Esophagus squamous epithelium (tissue), 4 donors: ENCODE results near the gene LRRTM1.

Experiments used
- CTCF ChIP-seq, 6 experiments: fragments of 450-650 bp in 4 of 6; fragments of 200-600 bp in 2 of 6; sonication (generic) in 2 of 6; IDR thresholded peaks; one replicate each; pipeline ENCODE4 v1.5.1; 2016 to 2019; ENCODE audit warnings: antibody characterized with exemption in 6 of 6, mild to moderate bottlenecking in 4 of 6, moderate library complexity in 4 of 6
- POLR2A ChIP-seq, 4 donors: fragments of 450-650 bp; IDR thresholded peaks; one replicate each; pipeline ENCODE4 v1.6.1; 2017; ENCODE audit warnings: antibody characterized with exemption in 4 of 4, mild to moderate bottlenecking in 4 of 4, moderate library complexity in 3 of 4

DNA sequence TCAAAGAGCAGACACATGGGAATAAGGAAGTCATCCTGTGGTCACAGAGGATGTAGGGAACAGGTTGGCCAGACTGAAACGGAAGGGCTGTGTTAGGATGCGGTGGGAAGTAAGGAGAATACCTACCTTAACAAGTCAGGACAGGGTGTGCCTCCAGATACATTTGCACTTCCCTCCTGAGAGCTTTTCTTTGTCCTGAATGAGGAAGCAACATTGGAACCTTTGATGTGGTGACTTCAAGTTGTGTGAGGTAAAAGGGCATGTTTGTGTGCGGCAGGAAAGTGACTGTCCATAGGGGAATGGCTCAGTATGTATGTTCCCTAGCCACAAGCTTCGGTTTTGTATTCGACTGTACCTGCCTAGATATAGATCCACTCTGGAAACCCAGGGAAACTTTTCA, 24.9 kb upstream of the LRRTM1 start:
- no peak for TF ChIP-seq CTCF (IDR thresholded peaks at IDR 0.05)
- TF ChIP-seq POLR2A (IDR thresholded peaks at IDR 0.05), result no peak
